Caco-2 (cell line): Measurements from ENCODE around the gene SYTL2. TPM values are rescaled to one million over a fixed set of nuclear protein-coding genes. Genes with fewer than 3 reads are reported as not detected.

Source experiments
- BruUV-seq: library from RNA; stranded (reverse); fragments of 400-500 nt; replicated peaks from 2 replicates; lab custom pipeline; 2021; lab: Mats Ljungman, UMichigan
- CTCF ChIA-PET: fragments of 300-600 bp; sonication (Branson Sonifier 250); formaldehyde crosslinking; loops from one replicate; lab custom pipeline; 2022; ENCODE audit warnings: antibody characterized with exemption; lab: Charles Lee
- POLR2A ChIA-PET: fragments of 300-600 bp; sonication (Branson Sonifier 250); formaldehyde crosslinking; loops from one replicate; lab custom pipeline; 2022; ENCODE audit warnings: antibody characterized with exemption; lab: Charles Lee
- DNase-seq, 2 experiments: peaks; one replicate each; pipeline versions ENCODE4 v3.0.0 to v3.0.0-alpha.2; 2020 to 2022
- H3K27me3 ChIP-seq: replicated peaks from 2 replicates; pipeline ENCODE4 v1.6.0; 2011; ENCODE audit warnings: low read length; ENCODE audit not compliant: control insufficient read depth, insufficient read depth
- H3K36me3 ChIP-seq: 2 replicates; pipeline ENCODE4 v1.5.1; 2011; ENCODE audit warnings: low read length; ENCODE audit not compliant: control insufficient read depth, insufficient read depth
- H3K4me1 ChIP-seq: fragments of 250-450 bp; sonication (Bioruptor Pico); 2 replicates; pipeline ENCODE4 v1.5.1; 2020; ENCODE audit warnings: mild to moderate bottlenecking
- H3K4me3 ChIP-seq: 2 replicates; pipeline ENCODE4 v1.5.1; 2011; ENCODE audit warnings: low read depth, mild to moderate bottlenecking, control low read depth, low read length
- H3K9me3 ChIP-seq: fragments of 250-450 bp; sonication (Bioruptor Pico); 2 replicates; pipeline ENCODE4 v1.5.1; 2020; ENCODE audit warnings: mild to moderate bottlenecking, moderate library complexity
- H3K27ac Mint-ChIP-seq: one replicate; pipeline ENCODE4 v1.8.0; 2022; ENCODE audit warnings: mixed read lengths; ENCODE audit not compliant: unreplicated experiment
- H3K27me3 Mint-ChIP-seq: one replicate; pipeline ENCODE4 v1.8.0; 2022; ENCODE audit warnings: mixed read lengths; ENCODE audit not compliant: insufficient read depth, unreplicated experiment
- H3K36me3 Mint-ChIP-seq: one replicate; pipeline ENCODE4 v1.8.0; 2022; ENCODE audit warnings: mild to moderate bottlenecking, mixed read lengths; ENCODE audit not compliant: insufficient read depth, unreplicated experiment
- H3K4me1 Mint-ChIP-seq: one replicate; pipeline ENCODE4 v1.8.0; 2022; ENCODE audit warnings: low read depth, mixed read lengths; ENCODE audit not compliant: unreplicated experiment
- H3K4me3 Mint-ChIP-seq: one replicate; pipeline ENCODE4 v1.8.0; 2022; ENCODE audit warnings: mild to moderate bottlenecking, moderate library complexity, mixed read lengths; ENCODE audit not compliant: unreplicated experiment
- H3K9me3 Mint-ChIP-seq: one replicate; pipeline ENCODE4 v1.8.0; 2022; ENCODE audit warnings: mixed read lengths; ENCODE audit not compliant: unreplicated experiment
- CTCF ChIP-seq, 2 experiments: fragments of 200-600 bp in 1 of 2; IDR thresholded peaks; 1 replicate in 1 of 2; 2 replicates in 1 of 2; pipeline versions ENCODE4 v1.5.1 to v1.8.0; 2011 to 2022; ENCODE audit warnings: antibody characterized with exemption in 1 of 2, control low read depth in 1 of 2, inconsistent platforms in 1 of 2, low read depth in 1 of 2, low read length in 1 of 2, mild to moderate bottlenecking in 1 of 2, moderate library complexity in 1 of 2; ENCODE audit not compliant: insufficient read depth in 1 of 2, severe bottlenecking in 1 of 2, unreplicated experiment in 1 of 2
- intact Hi-C: fragments of 100-400 bp; cut with micrococcal nuclease; formaldehyde crosslinking; loops from one replicate; pipeline ENCODE4 v1.10.0; 2022; ENCODE audit not compliant: unreplicated experiment
- total RNA-seq: library from RNA; stranded (reverse); gene quantifications from 2 replicates; pipeline ENCODE4 v1.2.3, GENCODE V29; 2022

The SYTL2 gene
- total RNA-seq, 1 experiment from 2014 or later: 110 TPM

DNA sequence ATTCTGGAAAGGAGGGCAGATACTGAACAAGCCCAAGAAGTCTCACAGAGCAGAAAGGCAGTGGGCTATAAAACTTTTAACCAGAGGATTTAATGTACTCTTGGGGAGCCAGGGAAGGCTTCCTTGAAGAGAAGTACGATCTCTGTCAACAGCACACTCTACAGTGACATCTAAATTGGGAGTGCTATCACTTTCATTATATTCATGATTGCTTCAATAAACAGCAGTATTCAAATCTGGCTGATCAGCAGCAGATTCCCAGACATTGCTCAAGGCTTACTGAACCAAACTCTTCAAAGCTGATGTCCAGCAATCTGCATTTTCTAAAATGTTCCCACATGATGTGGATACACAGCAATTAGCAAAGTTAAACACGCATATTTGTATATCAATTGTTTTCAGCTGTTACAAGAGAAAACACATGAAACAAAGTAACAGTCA is 44.2 kb downstream of the SYTL2 start:
- DNase-seq: no peak
- H3K4me1 ChIP-seq: no peaks in the 10 kb centered on the region
- peaks cover 21% of the 10 kb centered on the region for H3K36me3 Mint-ChIP-seq
- H3K4me1 Mint-ChIP-seq: peaks cover 17% of the 10 kb centered on the region
- no peak overlapping the region for H3K4me3 Mint-ChIP-seq
- H3K27ac Mint-ChIP-seq: no peak overlapping the region
- intact Hi-C loops: no loop called here
- no peak overlapping the region for H3K4me3 ChIP-seq
- no TSS peak for BruUV-seq
- H3K9me3 Mint-ChIP-seq: peaks cover 24% of the 10 kb centered on the region
- H3K36me3 ChIP-seq: no peaks in the 10 kb centered on the region
- no peaks in the 10 kb centered on the region for H3K27me3 Mint-ChIP-seq
- H3K27me3 ChIP-seq: no peaks in the 10 kb centered on the region
- TF ChIP-seq CTCF (IDR thresholded peaks at IDR 0.05; ENCODE audit: insufficient read depth in 1 of 2, low read depth in 1 of 2, low read length in 1 of 2, severe bottlenecking in 1 of 2, unreplicated experiment in 1 of 2): no peak
- no peaks in the 10 kb centered on the region for H3K9me3 ChIP-seq
- ChIA-PET CTCF (no interaction called here), POLR2A (no interaction called here)

DNA sequence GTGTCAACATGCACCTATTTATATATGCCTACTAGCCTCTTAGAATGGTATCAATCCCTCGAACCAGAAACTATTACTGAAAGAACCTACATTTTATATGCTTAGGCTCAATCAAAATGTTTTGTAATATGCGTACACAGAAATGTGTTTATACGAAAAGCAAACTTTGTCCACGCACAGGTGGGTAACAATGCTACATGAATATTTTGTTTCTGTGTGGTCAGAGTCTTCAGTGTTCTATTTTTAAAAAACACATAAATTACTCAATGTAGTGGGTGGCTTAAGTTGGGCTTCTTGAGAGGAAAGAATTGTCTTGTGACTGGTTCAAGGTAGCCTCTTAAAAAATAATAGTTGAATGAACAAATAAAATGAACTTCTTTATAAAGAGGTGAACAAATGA is 46.1 kb downstream of the SYTL2 start:
- POLR2A ChIA-PET: no interaction called here
- no TSS peak for BruUV-seq
- no peak overlapping the region for H3K4me3 ChIP-seq
- H3K36me3 ChIP-seq: no peaks in the 10 kb centered on the region
- CTCF ChIA-PET: no interaction called here
- no peak for TF ChIP-seq CTCF (IDR thresholded peaks at IDR 0.05; ENCODE audit: insufficient read depth in 1 of 2, low read depth in 1 of 2, low read length in 1 of 2, severe bottlenecking in 1 of 2, unreplicated experiment in 1 of 2)
- Mint-ChIP-seq H3K4me3 (no peak overlapping the region), H3K27ac (peak overlapping the region; percentile 13), H3K9me3 (peaks cover 12% of the 10 kb centered on the region), H3K4me1 (peaks cover 32% of the 10 kb centered on the region), H3K27me3 (no peaks in the 10 kb centered on the region), H3K36me3 (peaks cover 21% of the 10 kb centered on the region)
- no peak for DNase-seq
- intact Hi-C loops: no loop called here
- H3K9me3 ChIP-seq: no peaks in the 10 kb centered on the region
- H3K4me1 ChIP-seq: peaks cover 6% of the 10 kb centered on the region
- H3K27me3 ChIP-seq: no peaks in the 10 kb centered on the region

DNA sequence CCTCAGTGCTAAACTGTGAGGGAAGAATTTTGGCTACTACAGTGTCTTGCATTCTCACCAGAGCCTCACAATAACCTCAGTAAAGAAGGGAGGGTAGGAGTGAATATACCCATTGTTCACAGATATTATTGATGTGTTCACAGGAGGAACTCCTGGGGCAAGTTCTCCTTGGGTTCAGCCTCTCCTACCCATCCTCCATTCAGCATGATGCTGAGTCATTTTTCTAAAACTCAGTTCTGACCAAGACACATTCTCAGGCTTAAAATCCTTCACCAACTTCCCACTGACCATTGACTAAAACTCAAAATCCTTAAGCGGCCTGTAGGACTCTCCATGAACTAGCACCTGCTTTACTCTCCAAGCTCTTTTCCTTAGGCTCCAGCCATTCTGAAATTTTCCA is 48.7 kb downstream of the SYTL2 start:
- BruUV-seq: no TSS peak
- ChIA-PET POLR2A (no interaction called here), CTCF (no interaction called here)
- Mint-ChIP-seq H3K4me1 (peaks cover 35% of the 10 kb centered on the region), H3K27me3 (no peaks in the 10 kb centered on the region), H3K9me3 (no peaks in the 10 kb centered on the region), H3K36me3 (peaks cover 22% of the 10 kb centered on the region), H3K4me3 (no peak overlapping the region), H3K27ac (no peak overlapping the region)
- no peak for TF ChIP-seq CTCF (IDR thresholded peaks at IDR 0.05; ENCODE audit: insufficient read depth in 1 of 2, low read depth in 1 of 2, low read length in 1 of 2, severe bottlenecking in 1 of 2, unreplicated experiment in 1 of 2)
- Histone ChIP-seq H3K9me3 (no peaks in the 10 kb centered on the region), H3K36me3 (no peaks in the 10 kb centered on the region), H3K4me1 (peaks cover 8% of the 10 kb centered on the region), H3K27me3 (no peaks in the 10 kb centered on the region), H3K4me3 (no peak overlapping the region)
- no peak for DNase-seq
- intact Hi-C loops: no loop called here
